Activated CD4-positive, alpha-beta T cell treated with anti-CD3 and anti-CD28 coated beads, Interleukin-2, amount 10 ng/mL, durations not matched to agents 24 days and 14 days (primary cell): ENCODE results near the gene ACBD3. TPM values are rescaled to one million over a fixed set of nuclear protein-coding genes. Genes with fewer than 3 reads are reported as not detected.

Experiments used
- DNase-seq: peaks from one replicate; pipeline ENCODE4 v3.0.0; 2022
- H3K27ac Mint-ChIP-seq: one replicate; pipeline ENCODE4 v1.8.0; 2022; ENCODE audit warnings: mild to moderate bottlenecking, mixed read lengths
- H3K27me3 Mint-ChIP-seq: one replicate; pipeline ENCODE4 v1.8.0; 2022; ENCODE audit warnings: mixed read lengths
- H3K36me3 Mint-ChIP-seq: one replicate; pipeline ENCODE4 v1.8.0; 2022; ENCODE audit warnings: low read depth, mild to moderate bottlenecking, mixed read lengths
- H3K4me1 Mint-ChIP-seq: one replicate; pipeline ENCODE4 v1.8.0; 2021; ENCODE audit warnings: mixed read lengths
- H3K4me3 Mint-ChIP-seq: one replicate; pipeline ENCODE4 v1.8.0; 2022; ENCODE audit warnings: mild to moderate bottlenecking, moderate library complexity, mixed read lengths
- H3K9me3 Mint-ChIP-seq: one replicate; pipeline ENCODE4 v1.8.0; 2021; ENCODE audit warnings: mixed read lengths
- intact Hi-C: fragments of 100-400 bp; cut with micrococcal nuclease; formaldehyde crosslinking; loops from one replicate; pipeline ENCODE4 v1.15.1; 2023
- total RNA-seq: library from RNA; stranded (reverse); gene quantifications from 2 replicates; pipeline ENCODE4 v1.2.3, GENCODE V29; 2022

ACBD3 gene
- 21.8 and 23.9 TPM in 2 replicates for total RNA-seq

GRCh38 chr1:226186124-226187018, at the start of gene ACBD3:
ACBD3 (minus strand) TSS chr1:226186741; CDS start chr1:226186675, 66 bp downstream.
- peak within 1 kb of the TSS; percentile 97 for H3K4me3 Mint-ChIP-seq
- no peaks in the 10 kb centered on the region for H3K9me3 Mint-ChIP-seq
- H3K4me1 Mint-ChIP-seq = peaks cover 29% of the 10 kb centered on the region
- intact Hi-C loops = loop anchor here (1.0 to 5.0 kb wide), 5 partner anchors 64 to 221 kb away; partner anchors contain the start of genes H3-3A, LIN9 and PARP1
- H3K27ac Mint-ChIP-seq = peak within 1 kb of the TSS; percentile 92
- peak; percentile 96 for DNase-seq
- no peaks in the 10 kb centered on the region for H3K27me3 Mint-ChIP-seq
- H3K36me3 Mint-ChIP-seq = peaks cover 16% of the 10 kb centered on the region

- Mint-ChIP-seq H3K27me3 (no peaks in the 10 kb centered on the region), H3K4me3 (no peak overlapping the region), H3K27ac (no peak overlapping the region), H3K36me3 (peaks cover 20% of the 10 kb centered on the region), H3K4me1 (peaks cover 2% of the 10 kb centered on the region), H3K9me3 (no peaks in the 10 kb centered on the region)
- DNase-seq = no peak
- intact Hi-C loops = no loop called here
Observed at GRCh38 chr1:226233806-226234205, 47.3 kb upstream of the ACBD3 start.

DNA sequence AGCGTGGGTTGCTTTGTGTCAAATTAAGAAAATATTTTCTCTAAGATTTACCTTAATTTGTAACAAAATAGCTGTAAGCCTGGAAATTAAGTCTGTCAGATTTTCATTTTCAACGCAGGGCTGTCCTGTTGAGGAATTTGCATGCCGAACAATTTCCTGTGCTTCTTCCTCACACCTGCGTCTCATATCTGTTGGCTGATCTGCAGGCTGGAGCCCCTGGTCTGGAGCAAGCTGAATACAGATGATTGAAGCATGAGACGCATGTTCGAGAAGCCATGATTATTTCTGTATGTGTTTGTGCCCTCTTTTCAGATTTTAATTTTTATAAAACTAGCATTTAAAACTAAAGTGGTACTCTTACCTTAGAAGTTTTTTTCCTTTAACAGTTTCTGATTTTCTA, 46.8 kb upstream of the ACBD3 start:
- H3K27ac Mint-ChIP-seq = no peak overlapping the region
- intact Hi-C loops = no loop called here
- peaks cover 19% of the 10 kb centered on the region for H3K36me3 Mint-ChIP-seq
- H3K27me3 Mint-ChIP-seq = no peaks in the 10 kb centered on the region
- no peak overlapping the region for H3K4me3 Mint-ChIP-seq
- no peaks in the 10 kb centered on the region for H3K9me3 Mint-ChIP-seq
- peaks cover 2% of the 10 kb centered on the region for H3K4me1 Mint-ChIP-seq
- DNase-seq = no peak

DNA sequence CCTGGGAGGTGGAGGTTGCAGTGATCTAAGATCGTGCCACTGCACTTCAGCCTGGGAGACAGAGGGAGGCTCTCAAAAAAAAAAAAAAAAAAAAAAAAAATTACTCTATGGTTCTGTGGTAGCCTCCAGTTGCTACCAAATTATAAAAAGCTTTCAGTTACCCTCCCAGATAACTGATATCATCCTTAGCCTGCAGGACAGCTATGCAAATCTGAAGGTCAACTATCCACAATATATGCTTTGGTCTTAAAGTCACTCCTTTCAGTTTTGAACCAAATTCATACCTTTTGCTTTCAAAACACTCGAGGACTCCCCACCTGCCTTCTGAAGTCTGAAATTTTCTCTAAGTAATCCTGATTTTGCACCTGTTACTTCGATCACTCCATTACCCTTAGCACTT, 40.1 kb upstream of the ACBD3 start:
- DNase-seq = no peak
- Mint-ChIP-seq H3K27me3 (peaks cover 19% of the 10 kb centered on the region), H3K27ac (no peak overlapping the region), H3K36me3 (peaks cover 5% of the 10 kb centered on the region), H3K4me1 (peaks cover 5% of the 10 kb centered on the region), H3K4me3 (no peak overlapping the region), H3K9me3 (no peaks in the 10 kb centered on the region)
- intact Hi-C loops = no loop called here

DNA sequence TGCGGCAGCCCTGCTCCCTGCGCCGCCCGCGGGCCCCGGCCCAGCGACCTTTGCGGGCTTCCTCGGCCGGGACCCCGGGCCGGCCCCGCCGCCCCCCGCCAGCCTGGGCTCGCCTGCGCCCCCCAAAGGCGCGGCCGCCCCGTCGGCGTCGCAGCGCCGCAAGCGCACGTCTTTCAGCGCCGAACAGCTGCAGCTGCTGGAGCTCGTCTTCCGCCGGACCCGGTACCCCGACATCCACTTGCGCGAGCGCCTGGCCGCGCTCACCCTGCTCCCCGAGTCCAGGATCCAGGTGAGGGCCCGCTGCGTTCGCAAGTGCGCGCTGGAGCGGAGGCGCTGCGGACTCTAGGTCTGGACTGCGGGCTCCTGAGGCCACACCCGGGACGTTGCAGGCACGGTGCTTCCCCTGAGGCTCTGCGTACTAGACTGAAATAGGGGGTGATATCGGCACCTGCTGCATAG, 37.3 kb upstream of the ACBD3 start:
- intact Hi-C loops = no loop called here
- Mint-ChIP-seq H3K4me1 (peaks cover 5% of the 10 kb centered on the region), H3K4me3 (peak overlapping the region; percentile 81), H3K36me3 (peaks cover 2% of the 10 kb centered on the region), H3K27ac (no peak overlapping the region), H3K27me3 (peaks cover 28% of the 10 kb centered on the region), H3K9me3 (no peaks in the 10 kb centered on the region)
- peak; percentile 77 for DNase-seq

GRCh38 chr1:226223157-226223785, 36.7 kb upstream of the ACBD3 start, which contains the start of gene MIXL1:
MIXL1 (plus strand) TSS chr1:226223664; CDS start chr1:226223682, 18 bp downstream.
- peaks cover 2% of the 10 kb centered on the region for H3K36me3 Mint-ChIP-seq
- no peak within 1 kb of the TSS for H3K27ac Mint-ChIP-seq
- peaks cover 5% of the 10 kb centered on the region for H3K4me1 Mint-ChIP-seq
- H3K4me3 Mint-ChIP-seq = peak within 1 kb of the TSS; percentile 81
- peaks cover 28% of the 10 kb centered on the region for H3K27me3 Mint-ChIP-seq
- intact Hi-C loops = no loop called here
- no peaks in the 10 kb centered on the region for H3K9me3 Mint-ChIP-seq
- peak; percentile 61 for DNase-seq

DNA sequence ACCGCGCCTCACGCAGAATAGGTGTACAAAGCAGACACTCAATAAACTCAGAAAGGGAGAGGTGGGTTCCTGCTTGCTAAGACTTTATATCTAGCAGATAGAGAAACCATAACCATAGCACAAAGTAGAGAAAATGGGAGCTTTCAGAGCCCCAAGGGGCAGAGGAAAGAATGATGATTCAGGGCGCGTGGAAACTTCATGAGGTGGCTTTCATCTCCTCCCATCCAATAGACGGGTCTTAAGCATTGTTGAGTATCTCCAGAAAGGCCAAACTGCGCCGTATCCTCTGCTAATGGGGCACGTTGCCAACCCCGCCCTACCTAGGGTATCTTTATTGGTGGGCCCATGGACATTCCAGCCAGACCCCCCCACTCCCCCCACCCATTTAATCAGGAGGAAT, 36.1 kb upstream of the ACBD3 start:
- DNase-seq = no peak
- intact Hi-C loops = no loop called here
- peaks cover 29% of the 10 kb centered on the region for H3K27me3 Mint-ChIP-seq
- H3K36me3 Mint-ChIP-seq = peaks cover 2% of the 10 kb centered on the region
- H3K27ac Mint-ChIP-seq = no peak overlapping the region
- H3K4me1 Mint-ChIP-seq = peaks cover 5% of the 10 kb centered on the region
- peak overlapping the region; percentile 53 for H3K4me3 Mint-ChIP-seq
- H3K9me3 Mint-ChIP-seq = no peaks in the 10 kb centered on the region

- intact Hi-C loops = no loop called here
- peaks cover 5% of the 10 kb centered on the region for H3K4me1 Mint-ChIP-seq
Observed at GRCh38 chr1:226220473-226221189, 34.1 kb upstream of the ACBD3 start.

DNA sequence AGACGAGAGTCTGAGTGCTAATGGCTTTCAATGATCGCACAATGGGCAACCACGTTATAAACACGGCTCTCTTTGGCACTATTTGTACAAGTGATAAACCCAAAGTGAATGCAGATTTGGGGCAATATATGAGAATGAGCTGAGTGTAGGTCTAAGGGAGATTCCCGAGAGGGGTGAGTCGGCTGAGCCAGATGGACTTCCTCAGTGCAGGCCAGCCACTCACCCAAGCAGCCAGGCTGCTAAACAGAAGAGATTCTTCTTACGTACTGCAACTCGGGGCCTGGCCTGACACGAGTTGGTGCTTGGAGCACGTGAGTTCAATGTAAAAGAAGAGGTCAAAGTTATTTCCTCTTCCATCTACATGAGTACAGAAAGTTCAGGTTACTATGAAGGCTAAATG, 30.7 kb upstream of the ACBD3 start:
- peaks cover 17% of the 10 kb centered on the region for H3K27me3 Mint-ChIP-seq
- H3K36me3 Mint-ChIP-seq = no peaks in the 10 kb centered on the region
- no peak overlapping the region for H3K4me3 Mint-ChIP-seq
- no peaks in the 10 kb centered on the region for H3K4me1 Mint-ChIP-seq
- H3K27ac Mint-ChIP-seq = no peak overlapping the region
- intact Hi-C loops = no loop called here
- no peak for DNase-seq
- H3K9me3 Mint-ChIP-seq = no peaks in the 10 kb centered on the region

More at GRCh38 chr1:226220473-226221189, 34.1 kb upstream of the ACBD3 start:
- H3K36me3 Mint-ChIP-seq = no peaks in the 10 kb centered on the region
- no peak overlapping the region for H3K27ac Mint-ChIP-seq
- DNase-seq = no peak
- peaks cover 31% of the 10 kb centered on the region for H3K27me3 Mint-ChIP-seq
- no peak overlapping the region for H3K4me3 Mint-ChIP-seq
- no peaks in the 10 kb centered on the region for H3K9me3 Mint-ChIP-seq

DNA sequence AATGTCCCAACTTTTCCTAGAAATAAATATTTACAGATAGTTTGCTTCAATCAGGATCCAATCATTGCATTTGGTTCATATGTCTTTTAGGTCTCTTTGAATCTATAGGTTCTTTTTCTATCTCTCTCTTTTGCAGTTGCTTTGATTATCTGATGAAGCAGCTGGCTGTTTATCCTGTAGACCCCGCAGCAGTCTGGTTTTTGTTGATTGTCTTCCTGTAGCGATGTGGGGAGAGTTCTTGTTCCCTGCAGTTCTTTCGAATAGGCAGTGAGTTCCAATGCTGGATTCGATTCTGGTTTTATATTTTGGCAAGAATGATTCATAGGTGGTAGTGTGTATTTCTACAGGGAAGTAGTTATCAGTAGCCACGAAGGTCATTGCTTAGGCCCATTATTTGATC, 29.5 kb upstream of the ACBD3 start:
- DNase-seq = no peak
- Mint-ChIP-seq H3K27me3 (peaks cover 9% of the 10 kb centered on the region), H3K36me3 (no peaks in the 10 kb centered on the region), H3K4me1 (no peaks in the 10 kb centered on the region), H3K9me3 (no peaks in the 10 kb centered on the region), H3K27ac (no peak overlapping the region), H3K4me3 (no peak overlapping the region)
- intact Hi-C loops = no loop called here

DNA sequence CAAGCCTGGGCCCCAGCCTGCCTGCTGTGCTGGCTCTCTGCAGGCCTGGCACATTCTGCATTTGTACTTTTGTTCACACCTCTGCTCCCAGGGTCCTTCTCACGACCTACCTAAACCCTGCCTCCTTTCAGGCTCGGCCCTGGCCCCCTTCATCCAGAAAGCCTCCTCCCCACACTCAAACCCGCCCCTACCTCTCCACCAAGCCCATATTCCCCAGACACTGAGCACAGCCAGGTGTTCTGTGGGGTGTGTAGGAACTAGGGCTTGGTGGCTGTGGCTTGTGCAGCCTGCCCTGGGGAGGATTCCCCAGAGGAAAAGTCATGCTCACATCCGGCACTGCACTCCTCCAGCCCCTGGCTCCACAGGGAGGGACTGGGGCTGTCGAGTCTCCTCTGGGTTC, 28.7 kb upstream of the ACBD3 start:
- H3K4me3 Mint-ChIP-seq = no peak overlapping the region
- H3K27me3 Mint-ChIP-seq = peaks cover 9% of the 10 kb centered on the region
- no peak overlapping the region for H3K27ac Mint-ChIP-seq
- DNase-seq = no peak
- H3K9me3 Mint-ChIP-seq = no peaks in the 10 kb centered on the region
- no peaks in the 10 kb centered on the region for H3K36me3 Mint-ChIP-seq
- intact Hi-C loops = no loop called here
- no peaks in the 10 kb centered on the region for H3K4me1 Mint-ChIP-seq

GRCh38 chr1:226212545-226212944, 26.0 kb upstream of the ACBD3 start:
- Mint-ChIP-seq H3K4me3 (no peak overlapping the region), H3K27me3 (peaks cover under 1% of the 10 kb centered on the region), H3K27ac (no peak overlapping the region), H3K36me3 (no peaks in the 10 kb centered on the region), H3K9me3 (no peaks in the 10 kb centered on the region), H3K4me1 (no peaks in the 10 kb centered on the region)
- DNase-seq = no peak
- intact Hi-C loops = no loop called here

- Mint-ChIP-seq H3K27ac (no peak overlapping the region), H3K9me3 (no peaks in the 10 kb centered on the region), H3K4me3 (no peak overlapping the region), H3K36me3 (no peaks in the 10 kb centered on the region), H3K27me3 (no peaks in the 10 kb centered on the region), H3K4me1 (no peaks in the 10 kb centered on the region)
- intact Hi-C loops = no loop called here
- DNase-seq = no peak
Observed at GRCh38 chr1:226211181-226211821, 24.8 kb upstream of the ACBD3 start.
